Mammary epithelial cell (primary cell): ENCODE measurements around the gene PIGBOS1.

Experiments used
- CTCF ChIP-seq, 2 donors: IDR thresholded peaks in 1 of 2; conservative IDR thresholded peaks in 1 of 2; 2 replicates each; pipeline ENCODE4 v1.5.1; 2011 to 2012; ENCODE audit warnings: inconsistent platforms in 2 of 2, low read length in 2 of 2, mild to moderate bottlenecking in 2 of 2, control low read depth in 1 of 2, low read depth in 1 of 2; ENCODE audit not compliant: insufficient read depth in 1 of 2; ENCODE audit errors: extremely low read depth in 1 of 2
- EZH2 ChIP-seq: IDR thresholded peaks from 2 replicates; pipeline ENCODE4 v1.6.1; 2012; ENCODE audit warnings: low read length, inconsistent platforms, borderline replicate concordance

DNA sequence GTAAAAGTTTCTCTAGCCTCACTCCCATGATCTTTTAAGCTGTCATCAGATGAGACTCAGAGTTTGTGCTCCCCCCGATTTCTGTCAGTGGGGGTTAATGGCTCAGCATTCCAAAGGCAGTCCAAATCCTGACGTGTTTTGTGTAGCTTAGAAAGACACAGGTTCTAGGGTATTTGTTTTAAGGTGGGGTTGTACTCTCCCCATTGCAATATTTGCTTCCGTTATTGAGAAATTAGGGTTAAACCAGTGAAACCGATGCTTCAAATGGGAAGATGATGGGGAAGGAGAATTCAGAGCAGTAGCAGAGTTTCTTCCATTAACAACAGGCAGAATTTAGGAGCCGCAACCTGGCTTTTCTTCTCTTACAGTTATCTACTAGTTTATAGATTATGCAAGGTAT is 3.5 kb upstream of the PIGBOS1 start:
- TF ChIP-seq CTCF (conservative IDR thresholded peaks at IDR 0.05 in 1 of 2, IDR thresholded peaks at IDR 0.05 in 1 of 2; ENCODE audit: extremely low read depth in 1 of 2, insufficient read depth in 1 of 2, low read depth in 1 of 2, low read length in 2 of 2) (no peak), EZH2 (no peak)
